GM13977 (cell line): ENCODE results near the gene KARS1.

ENCODE experiments used
- DNase-seq: peaks from one replicate; pipeline ENCODE4 v3.0.0; 2012; ENCODE audit warnings: low spot score
- in situ Hi-C: fragments of 300-500 bp; cut with MboI; formaldehyde crosslinking; loops from one replicate; pipeline ENCODE4 v1.12.0; 2022; ENCODE audit warnings: low sequenced_read_pairs, low pct_unique_long_range_greater_than_20kb, mixed read lengths, inconsistent platforms; ENCODE audit not compliant: unreplicated experiment
- TF ChIP-seq, protein P1 (sequence below): IDR thresholded peaks from 2 replicates; pipeline ENCODE4 v1.5.1; 2012; ENCODE audit warnings: mild to moderate bottlenecking, control low read depth; ENCODE audit not compliant: insufficient read depth; ENCODE audit errors: extremely low read depth, missing control alignments

KARS1 gene

DNA sequence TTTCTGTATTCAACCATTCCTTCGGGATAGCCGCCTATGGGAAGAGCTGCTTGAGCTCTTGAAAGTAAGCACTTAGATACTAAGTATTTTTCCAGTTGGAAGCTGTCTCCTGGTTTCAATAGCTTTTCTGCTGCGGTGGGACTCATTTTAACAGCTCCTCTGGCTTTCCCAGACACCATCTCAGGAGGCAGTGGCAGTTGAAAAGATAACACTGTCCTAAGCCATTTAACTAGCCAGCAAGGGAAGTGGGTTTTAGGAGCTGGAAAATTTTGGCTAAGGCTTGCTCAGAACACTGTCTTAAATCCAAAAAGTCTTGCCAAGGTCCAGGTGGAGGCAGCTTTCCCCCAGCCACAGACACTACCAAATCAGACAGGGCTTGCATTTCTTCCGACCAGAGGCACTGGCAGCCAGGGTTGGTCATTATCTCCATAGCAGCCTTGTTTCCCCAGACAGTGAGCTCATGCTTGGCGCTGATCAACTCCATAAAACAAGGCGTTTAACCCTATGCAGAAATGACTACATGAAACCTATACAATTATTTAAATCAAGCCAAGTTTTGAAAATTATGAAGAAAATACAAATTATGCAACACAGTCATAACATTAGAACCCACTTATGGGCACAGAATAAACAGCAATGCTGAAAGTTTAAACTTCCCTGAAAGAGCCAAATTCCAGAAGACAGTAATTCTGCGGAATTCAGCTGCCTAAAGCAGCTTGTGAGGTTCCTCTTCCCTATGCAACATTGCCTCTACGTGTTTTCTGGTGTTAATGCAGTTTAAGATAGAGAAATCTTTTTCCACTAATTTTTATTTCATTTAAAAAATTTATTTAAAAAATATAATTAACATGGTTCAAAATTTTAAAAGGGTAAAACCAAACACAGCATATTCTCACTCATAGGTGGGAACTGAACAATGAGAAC is 56.3 kb downstream of the KARS1 start:
- in situ Hi-C loops = no loop called here
- TF ChIP-seq, protein P1, sequence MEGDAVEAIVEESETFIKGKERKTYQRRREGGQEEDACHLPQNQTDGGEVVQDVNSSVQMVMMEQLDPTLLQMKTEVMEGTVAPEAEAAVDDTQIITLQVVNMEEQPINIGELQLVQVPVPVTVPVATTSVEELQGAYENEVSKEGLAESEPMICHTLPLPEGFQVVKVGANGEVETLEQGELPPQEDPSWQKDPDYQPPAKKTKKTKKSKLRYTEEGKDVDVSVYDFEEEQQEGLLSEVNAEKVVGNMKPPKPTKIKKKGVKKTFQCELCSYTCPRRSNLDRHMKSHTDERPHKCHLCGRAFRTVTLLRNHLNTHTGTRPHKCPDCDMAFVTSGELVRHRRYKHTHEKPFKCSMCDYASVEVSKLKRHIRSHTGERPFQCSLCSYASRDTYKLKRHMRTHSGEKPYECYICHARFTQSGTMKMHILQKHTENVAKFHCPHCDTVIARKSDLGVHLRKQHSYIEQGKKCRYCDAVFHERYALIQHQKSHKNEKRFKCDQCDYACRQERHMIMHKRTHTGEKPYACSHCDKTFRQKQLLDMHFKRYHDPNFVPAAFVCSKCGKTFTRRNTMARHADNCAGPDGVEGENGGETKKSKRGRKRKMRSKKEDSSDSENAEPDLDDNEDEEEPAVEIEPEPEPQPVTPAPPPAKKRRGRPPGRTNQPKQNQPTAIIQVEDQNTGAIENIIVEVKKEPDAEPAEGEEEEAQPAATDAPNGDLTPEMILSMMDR = no peak
- no peak for DNase-seq

DNA sequence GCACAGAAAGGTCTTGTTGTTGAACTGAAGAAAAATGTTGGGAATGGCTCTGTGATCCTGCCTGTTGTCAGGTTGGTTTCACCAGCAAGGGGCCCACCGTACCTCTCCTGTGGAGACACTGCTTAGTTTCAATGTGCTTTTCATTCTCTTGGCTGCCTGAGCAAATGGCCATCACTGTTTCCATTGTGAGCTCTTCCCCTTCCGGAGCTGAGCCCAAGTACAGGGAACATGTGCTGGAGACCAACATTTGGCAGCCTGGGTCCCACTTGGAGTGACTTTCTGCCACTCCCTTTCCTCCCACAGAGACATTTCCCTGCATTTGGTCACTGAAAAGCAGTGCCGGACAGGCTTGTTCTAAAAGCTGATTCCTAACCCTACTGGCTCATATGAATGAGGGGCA is 58.2 kb downstream of the KARS1 start:
- in situ Hi-C loops = no loop called here
- DNase-seq = no peak
- TF ChIP-seq, protein P1 = no peak

DNA sequence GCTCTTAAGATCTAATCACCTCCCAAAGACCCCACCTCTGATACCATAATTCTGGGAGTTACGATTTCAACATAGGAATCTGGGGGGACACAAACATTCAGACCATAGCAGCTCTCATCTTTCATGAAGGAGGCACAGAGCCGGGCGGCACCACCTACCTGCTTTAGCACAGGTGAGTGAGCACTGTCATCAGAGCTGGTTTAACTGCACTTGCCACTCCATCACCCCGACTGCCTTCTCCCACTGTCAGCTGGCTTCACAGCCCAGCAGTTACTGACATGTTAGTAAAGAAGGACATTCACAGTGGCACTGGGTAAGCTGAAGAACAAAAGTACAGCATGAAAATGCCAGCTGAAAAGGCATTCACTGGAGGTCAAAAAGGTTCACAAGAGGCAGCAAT is 58.7 kb downstream of the KARS1 start:
- DNase-seq = no peak
- TF ChIP-seq, protein P1 = no peak
- in situ Hi-C loops = no loop called here

DNA sequence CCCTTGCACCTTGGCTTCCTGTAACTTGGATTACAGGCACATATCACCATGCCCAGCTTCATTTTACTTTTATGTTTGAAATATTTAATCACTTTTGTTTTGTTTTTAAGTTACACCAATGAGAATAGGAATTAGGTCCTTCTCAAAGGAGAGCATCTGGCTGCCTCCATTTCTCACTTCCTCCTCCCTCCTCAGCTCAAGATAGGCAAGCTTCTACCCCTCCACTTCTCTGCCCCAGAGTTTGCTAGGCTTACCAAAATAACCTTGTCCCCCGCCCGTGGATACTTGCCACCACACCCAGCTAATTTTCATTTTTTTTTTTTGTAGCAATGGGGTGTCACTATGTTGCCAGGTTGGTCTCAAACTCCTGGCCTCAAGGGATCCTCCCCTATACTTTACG is 63.4 kb downstream of the KARS1 start:
- DNase-seq = no peak
- TF ChIP-seq, protein P1 = no peak
- in situ Hi-C loops = no loop called here

DNA sequence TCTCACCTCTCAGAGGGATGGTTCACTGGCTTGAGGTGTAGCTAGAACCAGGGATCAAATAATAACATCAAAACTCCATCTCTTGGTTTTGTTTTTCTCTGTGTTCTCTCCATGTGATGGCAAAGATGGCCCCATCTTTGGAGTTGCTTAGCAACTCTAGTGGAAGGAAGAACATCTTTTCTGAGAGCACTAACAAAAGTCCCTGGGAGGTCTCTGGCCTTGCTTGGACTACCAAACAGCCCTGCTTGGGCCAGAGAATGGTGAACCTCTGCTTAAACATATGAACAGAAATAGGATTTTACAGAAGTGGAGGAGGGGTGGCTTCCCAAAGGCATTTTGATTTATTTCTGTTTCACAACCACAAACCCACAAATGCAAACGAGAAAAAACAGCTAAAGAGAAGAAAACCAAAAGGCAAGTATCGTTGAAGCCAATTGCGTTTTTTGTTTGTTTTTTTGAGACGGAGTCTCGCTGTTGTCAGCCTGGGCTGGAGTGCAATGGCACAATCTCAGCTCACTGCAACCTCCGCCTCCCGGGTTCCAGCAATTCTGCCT is 68.1 kb downstream of the KARS1 start:
- DNase-seq = no peak
- TF ChIP-seq, protein P1 = no peak
- in situ Hi-C loops = no loop called here

DNA sequence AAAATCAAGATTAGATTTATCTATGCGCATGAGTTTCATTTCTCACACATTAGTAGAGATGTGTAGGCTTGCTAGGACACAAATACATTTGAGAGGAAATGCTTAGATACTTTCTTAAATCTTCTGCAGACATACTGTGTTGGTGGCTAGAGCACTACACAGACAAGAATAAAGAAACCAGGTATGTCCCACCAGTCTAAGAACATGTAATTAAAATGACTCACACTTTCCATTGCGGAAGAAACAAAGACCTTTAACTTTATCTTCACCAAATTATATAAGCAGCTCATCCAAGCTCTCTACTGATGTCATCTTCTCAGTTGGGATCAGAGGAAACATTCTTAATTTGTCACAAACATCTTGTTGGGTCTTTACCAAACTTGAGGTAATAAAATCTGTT is 68.7 kb downstream of the KARS1 start:
- TF ChIP-seq, protein P1 = no peak
- in situ Hi-C loops = no loop called here
- DNase-seq = no peak
